CD4-positive, alpha-beta T cell treated with Interleukin-17A for 1 hour (primary cell): ENCODE measurements around the gene CPEB1.

ENCODE experiments used
- DNase-seq: peaks from one replicate; pipeline ENCODE4 v3.0.0-alpha.2; 2020

Gene CPEB1

GRCh38 chr15:82580713-82581112 lies 66.5 kb downstream of the CPEB1 start:
- DNase-seq: no peak

DNA sequence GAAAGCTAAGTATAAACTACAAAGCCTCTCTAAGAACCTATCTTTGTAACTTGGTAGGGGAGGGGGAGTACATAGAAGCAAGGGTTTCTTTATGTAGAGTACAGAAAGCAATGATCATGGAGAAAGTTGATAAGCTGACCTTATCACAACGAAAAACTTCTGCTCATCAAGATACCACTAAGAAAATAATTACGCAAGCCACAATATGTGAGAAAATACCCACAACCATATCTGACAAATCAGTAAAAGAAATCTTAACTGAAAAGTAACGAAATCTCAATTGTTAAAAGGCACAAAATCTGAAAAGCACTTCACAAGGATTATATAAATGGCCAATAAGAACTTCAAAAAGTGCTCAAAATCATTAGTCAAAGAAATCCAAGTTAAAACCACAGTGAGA lies 71.8 kb downstream of the CPEB1 start:
- no peak for DNase-seq

DNA sequence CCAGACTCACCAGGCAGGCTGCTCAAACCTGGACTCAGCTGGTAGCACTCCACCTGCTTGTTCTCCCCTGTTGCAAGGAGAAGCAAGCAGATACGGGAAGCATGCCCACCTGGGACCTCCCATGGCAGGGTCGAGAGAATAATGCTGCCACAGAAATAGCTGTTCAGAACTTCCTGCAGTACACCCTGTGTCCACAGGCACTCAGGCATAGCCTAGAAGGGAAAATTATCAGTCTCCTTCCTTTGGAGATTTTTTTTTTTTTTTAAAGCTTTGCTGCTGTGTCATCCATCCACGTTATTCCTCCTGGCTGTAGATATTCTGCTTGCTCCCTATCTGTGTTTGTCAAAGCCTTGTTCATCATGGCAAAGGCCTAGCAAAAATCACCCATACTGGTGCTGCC lies 74.2 kb downstream of the CPEB1 start:
- DNase-seq: no peak

GRCh38 chr15:82572311-82572710 lies 74.9 kb downstream of the CPEB1 start:
- no peak for DNase-seq

- DNase-seq: no peak
These were observed 75.4 kb downstream of the CPEB1 start for GRCh38 chr15:82571722-82572222.

GRCh38 chr15:82570721-82571508 lies 76.2 kb downstream of the CPEB1 start:
- no peak for DNase-seq

GRCh38 chr15:82569834-82570233 lies 77.3 kb downstream of the CPEB1 start:
- no peak for DNase-seq

- DNase-seq: no peak
These were observed 78.2 kb downstream of the CPEB1 start for GRCh38 chr15:82568986-82569385.

DNA sequence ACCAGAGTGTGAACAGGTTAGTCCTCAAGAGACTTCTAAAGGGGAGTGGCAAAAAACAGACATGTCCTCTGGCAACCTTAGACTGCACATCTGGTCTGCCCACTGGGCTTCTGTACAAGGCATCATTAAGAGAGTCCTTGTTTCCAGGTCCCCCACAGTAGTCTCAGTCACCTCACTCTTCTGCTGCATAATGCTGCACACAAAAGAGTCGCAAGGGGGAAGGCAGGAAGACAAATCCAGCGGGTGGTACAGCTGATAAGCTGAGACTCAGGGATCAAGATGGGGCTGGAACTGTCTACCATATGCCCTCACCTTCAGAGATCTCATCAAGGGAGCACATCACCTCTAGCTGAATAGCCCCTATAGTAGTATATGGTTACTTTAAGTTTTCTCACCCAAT lies 79.5 kb downstream of the CPEB1 start:
- no peak for DNase-seq

DNA sequence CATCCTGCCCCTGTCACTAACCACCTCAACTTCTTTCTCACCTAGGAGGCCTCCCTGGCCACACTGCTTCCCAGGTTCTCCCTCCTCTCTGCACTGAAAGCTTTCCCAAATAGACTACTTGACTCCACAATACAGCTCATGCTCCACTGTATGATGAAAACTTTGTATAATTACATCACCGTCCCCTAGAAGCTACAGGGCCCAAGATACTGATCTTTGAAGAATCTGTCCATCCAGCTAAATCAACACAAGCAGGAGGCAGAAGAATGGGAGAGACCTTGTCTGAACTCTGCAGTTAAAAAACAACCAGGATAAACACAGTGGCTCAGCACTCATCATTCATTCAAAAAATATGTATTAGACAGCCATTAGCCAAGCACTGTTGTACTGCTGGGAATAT lies 80.5 kb downstream of the CPEB1 start:
- DNase-seq: no peak

DNA sequence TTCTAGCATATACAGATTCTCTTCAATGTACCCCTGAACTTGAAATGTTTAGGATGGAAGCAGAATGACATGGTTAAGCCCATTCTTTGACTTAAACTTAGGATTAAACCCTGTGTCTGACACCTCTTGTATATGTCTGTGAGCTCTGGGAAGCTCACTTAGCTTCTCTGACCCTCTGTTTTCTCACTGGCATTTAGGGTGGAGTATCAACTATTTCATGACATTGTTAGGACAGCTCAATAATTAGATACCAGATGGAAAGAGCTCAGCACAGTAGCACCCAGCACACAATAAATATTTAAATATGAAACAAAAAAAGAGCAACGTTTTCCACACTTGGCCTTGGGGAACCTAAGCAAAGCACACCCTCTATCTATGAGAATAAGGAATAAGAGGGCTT lies 88.7 kb downstream of the CPEB1 start:
- no peak for DNase-seq

DNA sequence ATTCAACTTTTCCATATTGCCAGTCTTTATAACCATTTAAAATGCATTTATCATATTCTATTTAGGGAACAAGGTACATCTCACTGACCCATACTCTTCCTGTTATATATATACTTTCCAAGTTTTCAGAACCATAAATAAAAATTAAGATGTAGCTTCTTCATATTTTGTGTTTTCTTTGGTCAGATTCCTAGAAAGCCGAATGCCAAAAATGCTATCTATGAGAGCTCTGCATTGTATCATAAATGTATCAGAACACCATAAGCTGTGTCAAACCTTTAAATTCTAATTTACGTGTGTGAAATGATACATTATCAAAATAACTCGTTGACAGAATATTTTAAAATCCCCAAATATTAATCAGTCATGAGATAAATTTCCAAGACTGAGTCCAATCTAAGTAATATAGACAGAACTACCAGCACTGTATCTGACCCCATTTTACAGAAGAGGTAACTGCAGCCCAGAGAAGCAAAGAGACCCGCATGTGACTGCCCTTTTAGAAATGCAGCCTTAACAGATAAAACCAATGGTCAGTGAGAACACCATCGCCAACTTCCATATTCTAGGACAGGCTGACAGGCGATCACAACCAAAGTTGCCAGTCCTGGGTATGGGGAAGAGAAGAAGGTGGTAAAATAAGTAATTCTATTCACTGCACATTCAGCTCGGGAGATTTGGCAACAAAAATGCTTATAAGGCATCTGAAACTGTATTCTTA lies 90.7 kb downstream of the CPEB1 start:
- no peak for DNase-seq

- no peak for DNase-seq
These were observed 92.3 kb downstream of the CPEB1 start for GRCh38 chr15:82554849-82555248.

DNA sequence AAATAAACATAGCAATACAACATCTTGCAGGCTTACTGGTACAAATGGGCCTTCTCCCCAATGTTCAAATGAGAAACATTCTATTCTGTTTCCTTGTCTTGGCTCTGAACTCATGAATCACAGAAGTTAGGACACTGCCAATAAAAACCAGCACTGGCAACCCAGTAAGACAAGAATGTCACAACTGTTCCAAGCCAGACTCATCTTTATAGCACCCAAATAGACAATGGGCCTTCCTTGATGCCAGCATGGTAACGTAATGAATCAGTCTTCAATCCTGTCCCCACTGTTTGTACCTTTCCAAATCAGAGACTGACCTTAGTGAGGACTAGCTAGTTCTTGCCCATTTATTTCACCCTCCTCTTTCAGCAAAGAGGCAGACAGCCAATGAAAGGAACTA lies 92.8 kb downstream of the CPEB1 start:
- no peak for DNase-seq

DNA sequence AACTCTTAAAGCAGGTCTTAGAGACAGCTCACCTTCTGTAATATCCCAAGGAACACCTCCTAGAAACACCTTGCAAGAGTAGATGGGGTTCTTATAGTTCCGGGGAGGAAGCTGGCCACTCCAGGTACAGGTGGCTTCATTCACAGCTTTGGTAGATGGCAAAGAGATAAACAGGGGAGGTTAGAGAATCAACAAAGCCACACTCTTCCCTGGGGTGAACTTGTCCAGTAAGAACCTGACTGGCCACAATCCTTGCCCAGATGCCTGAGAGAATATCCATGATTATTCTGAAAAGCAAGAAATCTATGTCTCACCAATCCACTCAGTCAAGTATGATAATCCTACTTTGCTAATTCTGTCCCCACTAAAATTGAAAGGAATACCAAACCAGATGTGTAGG lies 93.3 kb downstream of the CPEB1 start:
- no peak for DNase-seq

GRCh38 chr15:82552861-82553260 lies 94.3 kb downstream of the CPEB1 start:
- no peak for DNase-seq

- no peak for DNase-seq
These were observed 95.4 kb downstream of the CPEB1 start for GRCh38 chr15:82551646-82552247.

- no peak for DNase-seq
These were observed 97.9 kb downstream of the CPEB1 start for GRCh38 chr15:82549199-82549665.

DNA sequence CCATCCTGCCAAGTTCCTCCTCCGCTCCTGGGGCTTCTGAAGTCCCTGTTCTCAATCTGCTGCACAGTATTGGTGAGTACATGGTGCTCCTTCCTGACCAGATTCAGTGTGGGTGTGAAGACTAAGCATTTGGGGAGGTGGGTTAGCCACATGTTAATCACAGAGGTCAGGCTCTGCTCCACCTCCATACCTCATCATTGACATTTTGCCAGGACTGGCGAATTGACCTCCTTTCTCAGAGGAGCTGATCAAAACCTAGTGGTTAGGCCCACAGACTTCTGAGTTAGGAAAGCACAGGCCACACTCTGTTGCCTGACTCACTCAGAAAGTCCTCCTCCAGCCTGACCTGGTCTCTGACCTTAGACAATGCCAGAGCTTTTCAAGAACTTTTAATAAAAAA lies 98.5 kb downstream of the CPEB1 start:
- DNase-seq: no peak

DNA sequence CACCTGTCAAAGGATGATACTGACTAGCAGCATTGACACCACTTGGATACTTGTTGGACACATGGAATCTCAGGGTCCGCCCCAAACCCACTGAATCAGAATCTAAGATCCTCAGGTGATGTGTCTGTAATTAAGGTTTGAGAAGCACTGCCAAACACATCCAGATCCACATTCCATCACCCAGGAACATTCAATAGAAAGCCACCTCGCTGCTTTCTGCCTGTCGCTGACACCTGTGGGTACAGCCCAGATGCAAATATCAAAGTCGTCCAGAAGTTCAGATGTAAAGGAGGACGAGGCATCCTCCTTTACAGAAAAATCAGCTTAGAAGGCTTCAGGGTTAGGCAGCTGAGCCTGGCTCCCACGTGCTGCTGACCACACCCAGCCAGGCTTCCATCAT lies 101.7 kb downstream of the CPEB1 start:
- no peak for DNase-seq

DNA sequence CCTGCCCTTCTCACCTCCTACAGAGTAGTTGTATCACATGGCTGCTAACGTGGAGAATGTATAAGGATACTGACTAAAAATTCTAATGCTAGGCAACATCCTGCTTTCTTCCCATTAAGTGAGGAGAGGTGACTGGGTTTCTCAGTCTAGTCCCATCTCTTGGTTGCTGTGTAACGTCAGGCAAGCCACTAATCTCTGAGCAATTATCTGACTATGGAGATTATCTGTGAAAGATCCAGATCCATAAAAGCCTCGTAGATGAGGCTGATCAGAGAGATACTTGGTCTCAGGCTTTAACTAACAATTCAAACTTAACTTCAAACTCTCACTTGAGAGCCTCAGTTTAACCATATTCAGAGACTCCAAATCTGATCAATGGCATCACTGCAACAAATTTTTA lies 102.2 kb downstream of the CPEB1 start:
- DNase-seq: no peak

DNA sequence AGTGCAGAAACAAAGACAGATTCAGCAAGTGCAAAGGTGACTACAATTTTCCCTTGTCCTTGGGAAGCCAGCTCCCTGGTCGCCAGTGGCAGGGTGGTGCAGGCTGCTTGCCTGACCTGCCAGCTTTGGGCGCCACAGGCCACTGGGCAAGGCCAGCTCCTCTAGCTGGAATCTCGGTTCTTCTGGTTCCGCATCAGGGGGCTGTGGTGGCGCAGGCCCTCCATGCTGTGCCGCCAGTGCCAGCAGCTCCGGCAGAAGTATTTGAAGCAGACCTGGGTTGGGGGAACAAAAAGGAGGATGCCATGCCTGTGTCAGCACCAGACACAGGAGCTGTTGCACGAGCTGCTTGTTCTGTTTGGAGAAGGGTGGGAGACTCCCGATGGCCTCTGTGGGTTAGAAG lies 102.7 kb downstream of the CPEB1 start:
- no peak for DNase-seq

DNA sequence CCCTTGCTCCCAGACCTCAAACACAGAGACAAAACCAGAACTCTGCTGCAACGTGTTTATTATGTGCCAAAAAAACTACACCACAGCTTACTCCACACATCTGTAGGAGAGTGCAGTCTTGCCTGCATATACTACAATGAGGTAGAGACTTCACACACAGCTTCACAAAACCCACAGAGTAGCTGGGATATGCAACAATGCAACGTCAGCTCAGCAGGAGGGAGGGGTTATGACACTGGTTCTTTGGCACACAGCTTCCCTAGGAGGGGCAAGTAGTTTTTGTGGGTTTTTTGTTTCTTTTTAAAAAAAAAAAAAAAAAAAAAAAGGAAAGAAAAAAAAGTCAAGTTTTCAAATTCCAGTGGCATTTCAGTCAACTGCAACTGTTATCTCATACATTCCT lies 104.0 kb downstream of the CPEB1 start:
- DNase-seq: no peak

GRCh38 chr15:82540984-82541431 lies 106.2 kb downstream of the CPEB1 start:
- DNase-seq: no peak
